ENCODE results near the gene LPA.
A peak's percentile ranks its signal among the peaks of the same experiment; 100 is the strongest.
"Not testable (repeated sequence)": the region's sequence is repeated elsewhere in the genome, so short reads cannot be mapped to it uniquely, and the experiment has no call there.

The LPA gene

GRCh38 chr6:160661216-160661615, 2.9 kb downstream of the LPA start:
- no peak for DNase-seq (ENCODE audit: low spot score)

DNA sequence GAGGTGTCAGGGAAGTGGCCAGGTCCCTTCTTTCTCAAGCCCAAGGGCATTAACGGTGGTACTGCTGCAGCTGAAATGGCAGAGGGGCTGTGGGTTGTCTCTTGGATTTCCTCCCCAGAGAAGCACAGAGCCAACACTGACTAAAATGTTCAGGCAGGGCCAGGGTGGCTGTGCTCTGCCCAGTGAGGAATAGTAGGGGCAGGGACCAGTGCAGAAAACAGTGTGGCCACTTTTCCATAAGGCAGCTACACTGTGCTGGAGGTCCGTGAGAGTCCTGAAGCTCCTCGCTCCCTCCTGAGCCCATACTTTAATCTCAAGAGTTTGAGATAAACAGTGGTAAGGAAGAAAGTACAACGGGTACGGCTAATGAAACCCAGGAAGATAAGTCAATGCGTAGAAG, 4.5 kb downstream of the LPA start:
- DNase-seq (ENCODE audit: low spot score) = no peak

GRCh38 chr6:160634706-160635105, 29.4 kb downstream of the LPA start:
- DNase-seq (ENCODE audit: low spot score) = no peak

- DNase-seq (ENCODE audit: low spot score) = no peak
These were observed 67.9 kb downstream of the LPA start for GRCh38 chr6:160595838-160596832.

DNA sequence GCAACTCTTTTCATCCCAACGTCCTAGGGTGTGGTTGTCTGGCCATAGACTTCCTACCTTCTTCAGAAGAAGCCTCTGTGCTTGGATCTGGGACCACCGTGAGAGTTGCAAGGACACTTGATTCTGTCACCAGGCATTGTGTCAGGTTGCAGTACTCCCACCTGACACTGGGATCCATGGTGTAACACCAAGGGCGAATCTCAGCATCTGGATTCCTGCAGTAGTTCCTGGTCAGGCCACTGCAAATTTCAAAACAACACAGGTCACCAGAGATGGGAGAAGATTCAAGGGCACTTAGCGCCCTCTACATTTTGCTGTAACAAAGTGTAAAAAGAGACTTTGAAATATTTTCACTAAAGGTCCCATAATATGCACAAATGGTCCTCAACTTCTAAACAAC, 68.8 kb downstream of the LPA start:
- DNase-seq (ENCODE audit: low spot score) = not testable (repeated sequence)

- no peak for DNase-seq (ENCODE audit: low spot score)
These were observed 77.7 kb downstream of the LPA start for GRCh38 chr6:160586374-160586773.

- DNase-seq (ENCODE audit: low spot score) = no peak
These were observed 80.3 kb downstream of the LPA start for GRCh38 chr6:160583794-160584193.

GRCh38 chr6:160581406-160581805, 82.7 kb downstream of the LPA start:
- DNase-seq (ENCODE audit: low spot score) = no peak

DNA sequence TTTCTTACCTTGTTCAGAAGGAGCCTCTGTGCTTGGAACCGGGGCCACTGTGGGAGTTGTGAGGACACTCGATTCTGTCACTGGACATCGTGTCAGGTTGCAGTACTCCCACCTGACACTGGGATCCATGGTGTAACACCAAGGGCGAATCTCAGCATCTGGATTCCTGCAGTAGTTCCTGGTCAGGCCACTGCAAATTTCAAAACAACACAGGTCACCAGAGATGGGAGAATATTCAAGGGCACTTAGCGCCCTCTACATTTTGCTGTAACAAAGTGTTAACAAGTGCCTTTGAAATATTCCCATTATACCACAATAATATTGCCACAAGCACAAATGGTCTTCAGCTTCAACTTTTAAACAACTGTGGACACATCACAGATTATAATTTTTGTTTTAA, 85.6 kb downstream of the LPA start:
- DNase-seq (ENCODE audit: low spot score) = not testable (repeated sequence)

- DNase-seq (ENCODE audit: low spot score) = no peak
These were observed 90.1 kb downstream of the LPA start for GRCh38 chr6:160573943-160574342.

GRCh38 chr6:160571201-160571600, 92.9 kb downstream of the LPA start:
- not testable (repeated sequence) for DNase-seq (ENCODE audit: low spot score)

GRCh38 chr6:160544802-160545201, 119.3 kb downstream of the LPA start:
- DNase-seq (ENCODE audit: low spot score) = no peak

DNA sequence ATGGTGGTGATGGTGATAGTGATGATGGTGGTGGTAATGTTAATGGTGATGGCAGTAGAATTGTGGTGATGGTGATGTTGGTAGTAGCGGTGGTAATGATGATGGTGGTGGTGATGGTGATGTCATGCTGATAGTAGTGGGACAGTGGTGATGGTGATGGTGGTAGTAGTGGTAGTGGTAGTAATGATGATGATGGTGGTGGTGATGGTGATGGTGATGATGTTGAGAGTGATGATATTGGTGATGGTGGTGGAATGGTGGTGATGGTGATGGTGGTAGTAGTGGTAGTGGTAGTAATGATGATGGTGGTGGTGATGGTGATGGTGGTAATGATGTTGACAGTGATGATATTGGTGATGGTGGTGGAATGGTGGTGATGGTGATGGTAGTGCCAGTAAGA, 128.8 kb downstream of the LPA start:
- DNase-seq (ENCODE audit: low spot score) = no peak

GRCh38 chr6:160534050-160534696, 129.9 kb downstream of the LPA start:
- peak; percentile 44 for DNase-seq (ENCODE audit: low spot score)

DNA sequence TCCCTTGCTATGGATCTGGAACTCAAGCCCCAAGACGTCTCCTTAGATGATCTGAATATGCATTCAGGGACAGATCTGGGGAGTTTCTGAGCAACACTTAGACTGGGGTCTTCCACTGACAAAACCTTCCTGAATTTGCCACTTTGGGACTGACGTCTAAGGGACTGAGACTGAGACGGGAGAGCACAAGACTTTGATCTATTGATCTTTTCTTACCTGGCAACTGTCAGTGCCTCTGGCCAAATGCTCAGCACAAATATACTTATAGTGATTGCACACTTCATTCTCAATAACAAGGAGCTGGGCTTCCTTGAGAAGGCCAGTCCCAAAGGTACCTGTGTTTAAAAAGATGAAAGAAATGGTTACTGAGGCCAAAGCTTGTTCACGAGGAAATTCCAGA, 131.8 kb downstream of the LPA start:
- DNase-seq (ENCODE audit: low spot score) = no peak

GRCh38 chr6:160531826-160532225, 132.2 kb downstream of the LPA start:
- DNase-seq (ENCODE audit: low spot score) = no peak

- not testable (repeated sequence) for DNase-seq (ENCODE audit: low spot score)
These were observed 134.6 kb downstream of the LPA start for GRCh38 chr6:160529524-160529923.

GRCh38 chr6:160523223-160523622, 140.9 kb downstream of the LPA start:
- no peak for DNase-seq (ENCODE audit: low spot score)

GRCh38 chr6:160520043-160520904, 143.8 kb downstream of the LPA start:
- peak; percentile 67 for DNase-seq (ENCODE audit: low spot score)

GRCh38 chr6:160519603-160520042, 144.5 kb downstream of the LPA start:
- no peak for DNase-seq (ENCODE audit: low spot score)

- DNase-seq (ENCODE audit: low spot score) = no peak
These were observed 144.9 kb downstream of the LPA start for GRCh38 chr6:160519133-160519532.

DNA sequence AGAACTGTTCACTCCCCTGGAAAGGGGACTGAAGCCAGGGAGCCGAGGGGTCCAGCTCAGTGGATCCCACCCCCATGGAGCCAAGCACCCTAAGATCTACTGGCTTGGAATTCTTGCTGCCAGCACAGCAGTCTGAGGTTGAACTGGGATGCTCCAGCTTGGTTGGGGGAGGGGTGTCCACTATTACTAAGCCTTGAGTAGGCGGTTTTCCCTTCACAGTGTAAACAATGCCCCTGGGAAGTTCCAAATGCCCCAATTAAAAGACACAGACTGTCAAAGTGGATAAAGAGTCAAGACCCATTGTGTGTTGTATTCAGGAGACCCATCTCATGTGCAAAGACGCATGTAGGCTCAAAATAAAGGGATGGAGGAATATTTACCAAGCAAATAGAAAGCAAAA, 150.2 kb downstream of the LPA start:
- no peak for DNase-seq (ENCODE audit: low spot score)
